Measurements from ENCODE around the gene STIP1.

GRCh38 chr11:64218628-64219353, 32.8 kb downstream of the STIP1 start:
- TF ChIP-seq CTCF (IDR thresholded peaks at IDR 0.05; ENCODE audit: borderline replicate concordance, extremely low read depth, low read length, poor library complexity, severe bottlenecking): no peak
- TF ChIP-seq EZH2 (IDR thresholded peaks at IDR 0.05; ENCODE audit: borderline replicate concordance, low read depth, low read length, severe bottlenecking): no peak

Data from DND-41 (cell line).